ENCODE results near the gene OXCT2. TPM values are rescaled to one million over a fixed set of nuclear protein-coding genes. Genes with fewer than 3 reads are reported as not detected.

Gene OXCT2
- total and polyA plus RNA-seq, 8 donors: 0.53 to 4.8 (median 1.5) TPM; not detected in 3

GRCh38 chr1:39816415-39817090, 45.4 kb upstream of the OXCT2 start:
- Histone ChIP-seq H3K36me3 (no peaks in the 10 kb centered on the region), H3K27ac (no peak overlapping the region), H3K4me3 (no peak overlapping the region), H3K4me1 (peaks cover 5 to 40% (median 21%) of the 10 kb centered on the region in 4 donors), H3K27me3 (peaks cover 0 to 39% (median 0%) of the 10 kb centered on the region in 3 donors), H3K9me3 (no peaks in the 10 kb centered on the region)
- peak; percentile 75 to 88 for DNase-seq
- TF ChIP-seq EP300 (IDR thresholded peaks at IDR 0.05): no peak
- peak in 1 of 3 donors; percentile 24 for TF ChIP-seq POLR2AphosphoS5 (IDR thresholded peaks at IDR 0.05)
- TF ChIP-seq, protein P1, sequence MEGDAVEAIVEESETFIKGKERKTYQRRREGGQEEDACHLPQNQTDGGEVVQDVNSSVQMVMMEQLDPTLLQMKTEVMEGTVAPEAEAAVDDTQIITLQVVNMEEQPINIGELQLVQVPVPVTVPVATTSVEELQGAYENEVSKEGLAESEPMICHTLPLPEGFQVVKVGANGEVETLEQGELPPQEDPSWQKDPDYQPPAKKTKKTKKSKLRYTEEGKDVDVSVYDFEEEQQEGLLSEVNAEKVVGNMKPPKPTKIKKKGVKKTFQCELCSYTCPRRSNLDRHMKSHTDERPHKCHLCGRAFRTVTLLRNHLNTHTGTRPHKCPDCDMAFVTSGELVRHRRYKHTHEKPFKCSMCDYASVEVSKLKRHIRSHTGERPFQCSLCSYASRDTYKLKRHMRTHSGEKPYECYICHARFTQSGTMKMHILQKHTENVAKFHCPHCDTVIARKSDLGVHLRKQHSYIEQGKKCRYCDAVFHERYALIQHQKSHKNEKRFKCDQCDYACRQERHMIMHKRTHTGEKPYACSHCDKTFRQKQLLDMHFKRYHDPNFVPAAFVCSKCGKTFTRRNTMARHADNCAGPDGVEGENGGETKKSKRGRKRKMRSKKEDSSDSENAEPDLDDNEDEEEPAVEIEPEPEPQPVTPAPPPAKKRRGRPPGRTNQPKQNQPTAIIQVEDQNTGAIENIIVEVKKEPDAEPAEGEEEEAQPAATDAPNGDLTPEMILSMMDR (IDR thresholded peaks at IDR 0.05): peak in 6 of 7 experiments; percentile 43 to 98 (median 88)
- 10 to 14% (median 11%) methylated on average over 11 of the region's 11 CpGs for WGBS, 5 donors
- intact Hi-C loops (cut with DNase I; ENCODE audit: low total_unique reads): loop anchor here (2.0 to 5.0 kb wide), 2 partner anchors 86 to 156 kb away; partner anchors contain the start of gene MYCL

- Histone ChIP-seq H3K36me3 (no peaks in the 10 kb centered on the region), H3K27ac (no peak overlapping the region), H3K4me3 (no peak overlapping the region), H3K9me3 (no peaks in the 10 kb centered on the region), H3K27me3 (peaks cover 0 to 17% (median 0%) of the 10 kb centered on the region in 3 donors), H3K4me1 (peaks cover under 1 to 17% (median 5%) of the 10 kb centered on the region in 4 donors)
- 75 to 90% (median 80%) methylated on average over 3 of the region's 3 CpGs for WGBS, 5 donors
- no peak for TF ChIP-seq POLR2A (IDR thresholded peaks at IDR 0.05)
- no peak for TF ChIP-seq POLR2AphosphoS5 (IDR thresholded peaks at IDR 0.05)
- TF ChIP-seq EP300 (IDR thresholded peaks at IDR 0.05): no peak
- TF ChIP-seq, protein P1 (IDR thresholded peaks at IDR 0.05): no peak
- intact Hi-C loops (cut with DNase I; ENCODE audit: low total_unique reads): no loop called here
- no peak for DNase-seq
Observed at GRCh38 chr1:39812913-39813312, 41.8 kb upstream of the OXCT2 start.

DNA sequence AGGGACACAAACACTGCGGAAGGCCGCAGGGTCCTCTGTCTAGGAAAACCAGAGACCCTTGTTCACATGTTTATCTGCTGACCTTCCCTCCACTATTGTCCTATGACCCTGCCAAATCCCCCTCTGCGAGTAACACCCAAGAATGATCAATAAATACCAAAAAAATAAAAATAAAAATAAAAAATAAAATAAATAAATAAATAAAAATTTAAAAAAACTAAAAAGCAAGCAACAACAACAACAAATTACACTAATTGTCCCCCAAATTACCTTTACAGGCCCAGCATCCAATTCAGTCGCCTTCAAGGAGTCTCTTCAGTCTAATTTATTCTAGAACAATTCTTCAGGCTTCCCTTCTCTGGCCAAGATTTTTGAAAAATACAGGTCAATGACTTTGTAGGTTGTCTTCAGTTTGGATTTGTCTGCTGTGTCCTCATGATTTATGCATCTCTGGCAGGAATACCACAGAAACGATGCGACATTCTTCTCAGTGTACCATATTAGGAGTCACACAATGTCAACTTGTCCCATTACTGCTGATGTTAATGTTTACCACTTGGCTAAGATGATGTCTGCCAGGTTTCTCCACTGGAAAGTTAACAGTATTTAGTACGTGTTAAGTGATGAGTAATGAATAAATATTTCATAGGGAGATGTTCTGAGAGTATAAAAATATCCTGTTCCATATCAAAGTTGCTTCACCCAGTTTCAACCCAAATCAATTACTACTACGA, 37.8 kb upstream of the OXCT2 start:
- Histone ChIP-seq H3K4me3 (no peak overlapping the region), H3K36me3 (no peaks in the 10 kb centered on the region), H3K9me3 (no peaks in the 10 kb centered on the region), H3K27ac (no peak overlapping the region), H3K4me1 (no peaks in the 10 kb centered on the region), H3K27me3 (no peaks in the 10 kb centered on the region)
- TF ChIP-seq EP300 (IDR thresholded peaks at IDR 0.05) (no peak), POLR2AphosphoS5 (IDR thresholded peaks at IDR 0.05) (no peak), POLR2A (IDR thresholded peaks at IDR 0.05) (no peak)
- TF ChIP-seq, protein P1 (IDR thresholded peaks at IDR 0.05): no peak
- 75 to 83% (median 77%) methylated on average over 6 to 8 of the region's 8 CpGs for WGBS, 5 donors
- DNase-seq: no peak
- intact Hi-C loops (cut with DNase I; ENCODE audit: low total_unique reads): no loop called here

DNA sequence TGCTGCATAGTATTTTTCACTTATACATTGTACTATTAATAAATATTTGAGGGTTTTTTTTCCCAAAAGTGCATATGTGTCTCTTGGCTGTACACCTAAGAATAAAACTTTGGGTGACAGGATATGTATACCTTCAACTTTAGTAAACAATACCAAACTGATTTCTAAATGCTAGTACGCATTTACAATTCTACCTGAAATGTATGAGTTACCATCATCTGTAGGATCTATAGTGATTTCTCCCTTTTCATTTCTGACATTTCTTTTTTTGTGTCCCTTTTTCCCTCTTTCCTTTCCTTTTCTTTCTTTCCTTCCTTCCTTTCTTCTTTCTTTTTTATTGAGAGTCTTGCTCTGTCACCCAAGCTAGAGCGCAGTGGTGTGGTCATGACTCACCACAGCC, 34.2 kb upstream of the OXCT2 start:
- intact Hi-C loops (cut with DNase I; ENCODE audit: low total_unique reads): no loop called here
- no peak for DNase-seq
- 94 to 99% (median 96%) methylated on average over 2 of the region's 2 CpGs for WGBS, 5 donors
- H3K36me3 ChIP-seq: no peaks in the 10 kb centered on the region
- H3K4me3 ChIP-seq: no peak overlapping the region
- no peaks in the 10 kb centered on the region for H3K4me1 ChIP-seq
- H3K27ac ChIP-seq: no peak overlapping the region
- no peaks in the 10 kb centered on the region for H3K9me3 ChIP-seq
- TF ChIP-seq EP300 (IDR thresholded peaks at IDR 0.05) (no peak), POLR2AphosphoS5 (IDR thresholded peaks at IDR 0.05) (no peak), POLR2A (IDR thresholded peaks at IDR 0.05) (no peak)
- TF ChIP-seq, protein P1 (IDR thresholded peaks at IDR 0.05): no peak
- no peaks in the 10 kb centered on the region for H3K27me3 ChIP-seq
